GM19023 (cell line): Measurements from ENCODE around the gene RAB24.
"Not testable (repeated sequence)": the region's sequence is repeated elsewhere in the genome, so short reads cannot be mapped to it uniquely, and the experiment has no call there.

Source experiments
- ATAC-seq: cut with Tn5 transposase; IDR thresholded peaks from one replicate; pipeline ENCODE4 v1.9.1; 2021; ENCODE audit warnings: mild to moderate bottlenecking, moderate library complexity; ENCODE audit not compliant: unreplicated experiment

RAB24 gene

GRCh38 chr5:177296581-177296980 lies 6.9 kb downstream of the RAB24 start:
- ATAC-seq = no peak

GRCh38 chr5:177295924-177296323 lies 7.6 kb downstream of the RAB24 start:
- ATAC-seq = no peak

GRCh38 chr5:177294632-177295031 lies 8.9 kb downstream of the RAB24 start:
- ATAC-seq = no peak

GRCh38 chr5:177293819-177294581 lies 9.5 kb downstream of the RAB24 start:
- ATAC-seq = no peak

- no peak for ATAC-seq
Measured at GRCh38 chr5:177291735-177292134, 11.8 kb downstream of the RAB24 start.

- no peak for ATAC-seq
Measured at GRCh38 chr5:177290816-177291596, 12.5 kb downstream of the RAB24 start.

- ATAC-seq = no peak
Measured at GRCh38 chr5:177288191-177288590, 15.3 kb downstream of the RAB24 start.

GRCh38 chr5:177276886-177277285 lies 26.6 kb downstream of the RAB24 start:
- ATAC-seq = no peak

GRCh38 chr5:177275883-177276282 lies 27.6 kb downstream of the RAB24 start:
- ATAC-seq = no peak

GRCh38 chr5:177271113-177271512 lies 32.4 kb downstream of the RAB24 start:
- ATAC-seq = no peak

GRCh38 chr5:177270653-177271052 lies 32.9 kb downstream of the RAB24 start:
- ATAC-seq = no peak

GRCh38 chr5:177269976-177270375 lies 33.5 kb downstream of the RAB24 start:
- ATAC-seq = no peak

- no peak for ATAC-seq
Measured at GRCh38 chr5:177269232-177269895, 34.2 kb downstream of the RAB24 start.

- no peak for ATAC-seq
Measured at GRCh38 chr5:177265395-177265794, 38.1 kb downstream of the RAB24 start.

GRCh38 chr5:177264178-177264577 lies 39.3 kb downstream of the RAB24 start:
- no peak for ATAC-seq

- ATAC-seq = no peak
Measured at GRCh38 chr5:177261510-177261909, 42.0 kb downstream of the RAB24 start.

GRCh38 chr5:177260961-177261360 lies 42.6 kb downstream of the RAB24 start:
- no peak for ATAC-seq

GRCh38 chr5:177258711-177259110 lies 44.8 kb downstream of the RAB24 start:
- ATAC-seq = not testable (repeated sequence)

GRCh38 chr5:177256296-177256695 lies 47.2 kb downstream of the RAB24 start:
- ATAC-seq = no peak

GRCh38 chr5:177253252-177253651 lies 50.3 kb downstream of the RAB24 start:
- ATAC-seq = no peak
